MM.1S (cell line): ENCODE results near the gene PPP6R3.

Experiments
- EZH2 ChIP-seq: fragments of 300-600 bp; sonication (generic); optimal IDR thresholded peaks from 2 replicates; pipeline ENCODE3; 2017; ENCODE audit warnings: low read depth, mild to moderate bottlenecking, antibody characterized with exemption, low read length, mixed read lengths
- TF ChIP-seq, protein P1 (sequence below): fragments of 300-600 bp; sonication (generic); IDR thresholded peaks from 2 replicates; pipeline ENCODE4 v1.5.1; 2016; ENCODE audit warnings: antibody characterized with exemption, low read length, mixed read lengths

DNA sequence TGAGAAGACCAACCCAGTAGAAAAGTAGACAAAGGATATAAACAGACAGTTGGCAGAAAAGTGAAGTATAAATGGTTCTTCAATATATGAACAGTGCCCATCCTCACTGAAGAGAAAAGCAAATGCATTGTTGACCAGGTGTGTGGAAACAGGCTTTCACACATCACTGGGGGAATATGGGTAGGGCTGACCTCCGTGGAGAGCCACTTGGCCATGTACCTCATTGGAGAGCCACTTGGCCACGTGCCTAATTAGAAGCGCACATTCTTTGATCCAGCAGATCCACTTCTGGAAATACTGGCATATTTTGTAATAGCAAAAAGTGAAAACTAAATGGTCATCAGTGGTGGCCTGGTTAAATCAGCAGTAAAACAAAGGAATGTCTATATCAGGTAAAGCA is 43.2 kb downstream of the PPP6R3 start:
- TF ChIP-seq, protein P1, sequence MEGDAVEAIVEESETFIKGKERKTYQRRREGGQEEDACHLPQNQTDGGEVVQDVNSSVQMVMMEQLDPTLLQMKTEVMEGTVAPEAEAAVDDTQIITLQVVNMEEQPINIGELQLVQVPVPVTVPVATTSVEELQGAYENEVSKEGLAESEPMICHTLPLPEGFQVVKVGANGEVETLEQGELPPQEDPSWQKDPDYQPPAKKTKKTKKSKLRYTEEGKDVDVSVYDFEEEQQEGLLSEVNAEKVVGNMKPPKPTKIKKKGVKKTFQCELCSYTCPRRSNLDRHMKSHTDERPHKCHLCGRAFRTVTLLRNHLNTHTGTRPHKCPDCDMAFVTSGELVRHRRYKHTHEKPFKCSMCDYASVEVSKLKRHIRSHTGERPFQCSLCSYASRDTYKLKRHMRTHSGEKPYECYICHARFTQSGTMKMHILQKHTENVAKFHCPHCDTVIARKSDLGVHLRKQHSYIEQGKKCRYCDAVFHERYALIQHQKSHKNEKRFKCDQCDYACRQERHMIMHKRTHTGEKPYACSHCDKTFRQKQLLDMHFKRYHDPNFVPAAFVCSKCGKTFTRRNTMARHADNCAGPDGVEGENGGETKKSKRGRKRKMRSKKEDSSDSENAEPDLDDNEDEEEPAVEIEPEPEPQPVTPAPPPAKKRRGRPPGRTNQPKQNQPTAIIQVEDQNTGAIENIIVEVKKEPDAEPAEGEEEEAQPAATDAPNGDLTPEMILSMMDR = no peak
- TF ChIP-seq EZH2 = no peak
